HCEC 1CT (cell line): ENCODE data around the gene GRID2.
"Not testable (repeated sequence)": the region's sequence is repeated elsewhere in the genome, so short reads cannot be mapped to it uniquely, and the experiment has no call there.

Experiments
- DNase-seq: peaks from one replicate; pipeline ENCODE4 v3.0.0-alpha.2; 2017

The GRID2 gene

DNA sequence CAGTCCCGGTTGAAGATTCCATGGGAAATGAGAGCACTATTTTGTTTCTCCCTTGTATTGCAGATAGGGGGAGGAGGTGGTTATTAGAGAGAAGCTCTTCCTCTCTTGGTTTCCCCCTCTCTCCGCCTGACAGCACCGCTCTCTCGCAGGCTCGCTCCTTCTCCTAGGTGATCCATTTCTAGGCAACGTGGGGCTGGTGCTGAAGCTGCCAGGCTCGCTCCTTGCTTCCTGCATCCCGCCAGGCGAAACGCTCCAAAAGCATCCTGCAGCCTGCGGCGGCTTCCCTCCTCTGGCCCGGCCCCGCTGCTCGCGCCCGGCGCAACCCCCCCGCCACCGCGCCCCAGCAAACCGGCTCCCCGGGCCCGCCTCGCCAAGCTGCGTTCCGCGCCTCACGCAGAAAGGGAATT is at the start of gene GRID2:
Gene GRID2, plus strand, starts transcription at position 346 of the 407 bp plus-strand sequence.
- no peak for DNase-seq

DNA sequence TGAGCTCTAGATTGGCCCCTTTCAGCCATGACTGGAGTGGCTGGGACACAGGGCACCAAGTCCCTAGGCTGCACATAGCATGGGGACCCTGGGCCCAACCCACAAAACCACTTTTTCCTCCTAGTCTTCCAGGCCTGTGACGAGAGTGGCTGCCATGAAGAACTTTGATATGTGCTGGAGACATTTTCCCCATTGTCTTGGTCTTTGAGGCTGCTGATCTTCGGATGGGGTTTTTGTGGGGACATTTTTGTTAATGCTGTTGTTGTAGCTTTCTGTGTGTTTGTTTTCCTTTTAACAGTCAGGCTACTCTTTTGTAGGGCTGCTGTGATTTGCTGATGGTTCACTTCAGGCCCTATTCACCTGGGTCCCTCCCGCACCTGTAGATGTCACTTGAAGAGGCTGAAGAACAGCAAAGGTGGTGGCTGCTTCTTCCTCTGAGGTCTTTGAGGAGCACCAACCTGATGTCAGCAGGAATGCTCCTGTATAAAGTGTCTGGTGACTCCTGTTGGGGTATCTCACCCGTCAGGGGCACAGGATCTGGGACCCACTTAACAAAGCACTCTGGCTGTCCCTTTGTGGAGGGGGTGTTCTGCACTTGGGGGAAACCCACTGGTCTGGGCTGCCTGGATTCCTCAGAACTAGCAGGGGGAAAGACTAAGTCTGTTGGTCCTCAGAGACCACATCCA is 49.6 kb upstream of the GRID2 start:
- no peak for DNase-seq

DNA sequence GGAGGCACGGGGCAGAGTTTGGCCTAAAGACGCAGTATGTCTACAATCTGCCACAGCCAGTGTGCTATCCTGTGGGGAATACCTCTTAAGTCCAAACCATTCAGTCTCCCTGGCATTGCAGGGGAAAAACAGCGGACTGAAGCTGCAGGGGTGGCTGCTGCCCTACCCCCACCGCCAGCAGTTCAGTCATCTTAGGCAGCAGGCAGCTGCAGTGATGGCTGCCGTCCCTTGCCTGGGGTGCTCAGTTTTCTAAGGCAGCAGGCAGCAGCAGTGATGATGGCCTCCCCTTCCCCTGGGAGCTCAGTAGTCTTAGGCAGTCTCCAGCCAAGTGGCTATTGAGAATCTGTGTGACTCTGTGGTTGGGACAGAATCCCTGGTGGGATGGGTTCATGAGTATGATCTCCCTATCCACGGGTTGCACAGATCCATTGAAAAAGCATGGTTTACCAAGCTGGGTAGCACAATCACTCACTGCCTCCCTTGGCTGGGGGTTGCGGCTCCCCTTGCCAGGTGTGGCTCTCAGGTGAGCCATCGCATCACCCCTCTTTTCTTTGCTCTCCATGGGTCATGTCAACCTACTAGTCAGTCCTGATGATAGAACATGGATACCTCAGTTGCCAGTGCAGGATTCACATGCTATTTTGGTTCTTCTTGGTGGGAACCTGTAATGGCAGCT is 48.9 kb upstream of the GRID2 start:
- DNase-seq, result no peak

DNA sequence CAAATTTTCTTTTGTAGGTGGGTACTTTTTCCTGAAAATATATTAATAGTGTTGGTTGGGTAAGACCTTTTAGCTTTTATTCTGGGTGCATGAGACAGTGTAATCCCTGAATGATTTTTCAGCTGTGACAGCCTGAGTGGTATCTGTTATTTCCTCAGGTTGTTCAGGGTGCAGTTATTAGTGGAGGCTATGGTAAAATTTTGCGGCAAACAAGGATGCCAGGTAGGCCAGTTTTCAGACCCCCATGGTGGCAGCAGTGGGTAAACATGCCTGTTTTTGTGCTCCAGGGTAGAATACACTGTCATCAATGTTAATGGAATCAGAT is 47.9 kb upstream of the GRID2 start:
- no peak for DNase-seq

DNA sequence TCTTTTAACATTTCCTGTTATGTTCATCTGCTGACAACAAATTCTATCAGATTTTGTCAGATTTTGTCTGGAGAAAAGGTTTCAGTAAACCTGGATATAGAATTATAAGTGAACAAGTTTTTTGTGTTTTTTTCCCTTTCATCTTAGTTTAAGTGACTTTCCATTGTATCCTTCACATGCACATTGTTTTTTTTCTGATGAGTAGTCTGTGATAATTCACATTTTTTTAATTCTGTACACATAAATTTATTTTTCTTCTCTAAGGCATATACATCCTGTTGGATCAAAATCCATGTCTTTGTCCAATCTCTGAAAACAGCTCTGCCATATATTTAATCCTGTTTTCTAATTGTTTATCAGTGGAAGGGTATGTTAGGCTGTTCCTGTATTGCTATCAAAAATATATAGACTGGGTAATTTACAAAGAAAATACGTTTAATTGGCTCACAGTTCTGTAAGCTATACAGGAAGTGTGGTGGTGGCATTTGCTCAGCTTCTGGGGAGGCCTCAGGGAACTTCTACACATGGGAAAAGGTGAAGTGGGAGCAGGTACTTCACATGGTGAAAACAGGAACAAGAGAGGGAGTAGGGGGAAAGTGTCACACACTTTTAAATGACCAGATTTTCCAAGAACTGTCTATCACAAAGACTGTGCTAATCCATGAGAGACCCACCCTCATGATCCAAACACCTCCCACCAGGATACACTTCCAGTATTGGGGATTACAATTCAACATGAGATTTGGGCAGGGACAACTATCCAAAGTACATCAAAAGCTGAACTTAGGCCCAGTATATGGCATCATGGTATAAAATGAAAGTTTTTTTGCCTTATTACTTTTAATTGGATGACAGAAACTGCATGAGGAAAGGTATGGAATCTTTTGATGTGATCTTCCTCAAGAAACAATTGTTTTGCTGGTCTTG is 45.6 kb upstream of the GRID2 start:
- no peak for DNase-seq

DNA sequence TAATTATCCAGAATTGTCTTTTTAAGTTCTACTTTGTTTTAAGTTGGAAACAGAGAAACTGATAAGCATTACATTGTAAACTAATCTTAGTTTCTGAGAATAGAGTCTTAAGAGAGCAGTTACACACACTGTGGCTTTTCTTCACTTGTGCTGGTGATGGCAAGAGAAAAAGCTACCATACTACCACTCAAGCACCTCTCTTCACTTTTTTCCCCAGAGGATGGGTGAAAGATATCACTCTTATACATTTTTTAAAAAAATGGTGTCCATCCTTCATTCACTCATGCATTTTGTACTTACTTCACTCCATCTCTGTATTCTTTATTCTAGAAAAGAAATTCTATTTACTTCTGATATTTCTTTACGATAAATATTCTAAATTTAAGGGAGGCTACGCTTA is 42.5 kb upstream of the GRID2 start:
- no peak for DNase-seq

DNA sequence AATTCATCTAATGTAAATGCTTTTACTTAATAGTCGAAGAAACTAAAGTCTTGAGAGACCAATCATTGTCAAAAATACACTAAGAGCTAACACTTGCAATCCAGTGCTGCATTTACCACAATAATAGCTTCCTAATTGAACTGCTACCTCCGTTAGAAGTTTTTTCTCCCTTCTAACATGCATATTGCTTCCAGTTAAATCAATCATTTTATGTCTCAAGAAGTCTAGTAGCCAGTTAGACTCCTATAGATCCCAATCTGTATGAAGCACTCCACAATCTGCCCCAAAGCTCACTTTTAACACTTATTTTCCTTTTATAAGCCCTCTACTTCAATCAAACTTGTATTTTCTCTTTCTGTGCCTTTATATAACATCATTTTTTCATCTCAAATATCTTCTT is 41.4 kb upstream of the GRID2 start:
- DNase-seq, result no peak

DNA sequence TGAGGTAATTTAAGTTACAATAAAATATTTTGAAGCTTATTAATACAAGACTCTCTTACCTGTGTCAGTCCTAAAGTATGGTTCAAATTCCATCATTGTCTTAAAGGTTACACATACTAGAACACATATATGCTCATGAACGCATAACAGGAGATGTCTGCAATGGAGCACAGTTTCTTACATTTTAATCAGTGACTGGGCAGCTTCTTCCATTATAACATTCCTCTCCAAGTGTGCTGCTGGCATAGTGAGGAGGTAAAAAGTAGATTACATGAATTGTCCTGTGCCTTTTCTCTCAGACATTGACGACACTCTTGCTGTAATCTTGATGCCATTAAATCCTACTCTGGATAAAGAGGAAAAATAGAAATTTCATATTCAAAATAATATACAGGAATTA is 40.8 kb upstream of the GRID2 start:
- DNase-seq, result no peak

DNA sequence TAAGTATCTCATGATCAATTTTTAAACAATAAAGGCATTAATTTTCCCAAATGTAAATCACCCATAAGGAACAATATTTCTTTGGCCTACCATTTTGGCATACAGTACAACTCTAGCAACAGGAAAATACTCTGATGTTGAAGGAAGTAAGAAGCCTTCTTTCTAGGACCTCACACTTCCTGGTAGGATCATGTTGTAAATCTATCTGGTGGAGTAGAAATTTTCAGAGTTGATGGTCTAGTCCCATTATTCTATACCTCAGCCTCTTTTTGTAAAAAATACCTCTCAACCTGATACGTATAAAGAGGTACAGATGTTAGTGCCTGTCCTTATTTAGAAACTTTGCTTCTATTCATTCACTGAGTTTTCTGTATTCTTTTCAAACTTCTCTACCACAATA is 40.2 kb upstream of the GRID2 start:
- no peak for DNase-seq

DNA sequence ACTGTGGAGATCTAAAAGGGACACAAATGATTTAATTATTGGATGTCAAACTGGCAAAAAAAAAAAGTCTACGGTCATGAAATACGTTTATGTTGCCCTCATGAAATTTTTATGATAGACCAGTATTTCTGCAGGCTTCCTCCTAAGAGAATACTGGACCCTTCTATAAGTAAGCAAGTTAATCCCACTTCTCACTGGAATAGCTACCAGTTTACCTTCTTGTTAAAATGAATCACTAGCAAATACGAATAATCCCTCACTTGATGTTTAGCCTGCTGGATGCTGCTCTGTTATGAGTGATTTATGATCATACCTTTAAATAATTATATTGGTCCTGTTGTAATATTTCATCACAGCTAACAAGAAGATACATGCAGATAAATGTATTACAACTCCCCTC is 39.6 kb upstream of the GRID2 start:
- DNase-seq, result no peak

DNA sequence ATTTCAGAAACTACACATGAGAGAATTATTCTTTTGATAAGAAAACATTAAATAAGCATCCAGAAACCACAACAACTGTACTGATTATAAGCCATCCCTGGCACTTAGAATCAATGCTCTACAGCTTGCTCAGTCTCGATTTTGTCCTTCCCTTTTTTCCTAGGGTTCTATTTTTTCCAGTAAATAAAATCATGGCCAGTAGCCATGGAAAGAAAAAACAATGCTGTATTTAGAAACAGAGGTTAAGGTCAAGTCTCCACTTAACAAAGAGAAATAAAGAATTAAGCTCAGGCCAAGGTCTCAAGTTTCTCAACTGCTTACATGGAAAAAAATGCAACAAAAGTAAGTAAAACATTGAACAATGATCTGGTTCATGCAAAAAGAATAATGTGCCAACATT is 38.7 kb upstream of the GRID2 start:
- no peak for DNase-seq

DNA sequence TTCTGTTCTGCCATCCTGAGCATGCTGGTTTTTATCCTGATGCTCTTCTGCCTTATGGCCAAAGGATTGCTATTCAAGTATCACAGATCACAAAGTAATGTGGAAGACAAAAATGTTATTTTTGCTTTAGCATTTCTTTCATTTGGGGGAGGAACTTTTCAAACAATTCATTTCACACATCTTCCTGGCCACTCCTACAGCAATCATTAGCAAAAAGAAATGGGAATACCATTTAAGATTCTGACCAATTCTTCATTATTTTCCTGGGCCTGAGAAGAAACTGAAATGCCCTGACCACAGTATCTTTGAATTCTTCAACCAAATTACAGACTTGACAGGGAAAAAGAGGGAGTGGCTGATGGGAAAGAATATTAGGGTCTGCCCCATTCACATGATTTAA is 38.0 kb upstream of the GRID2 start:
- DNase-seq, result no peak

DNA sequence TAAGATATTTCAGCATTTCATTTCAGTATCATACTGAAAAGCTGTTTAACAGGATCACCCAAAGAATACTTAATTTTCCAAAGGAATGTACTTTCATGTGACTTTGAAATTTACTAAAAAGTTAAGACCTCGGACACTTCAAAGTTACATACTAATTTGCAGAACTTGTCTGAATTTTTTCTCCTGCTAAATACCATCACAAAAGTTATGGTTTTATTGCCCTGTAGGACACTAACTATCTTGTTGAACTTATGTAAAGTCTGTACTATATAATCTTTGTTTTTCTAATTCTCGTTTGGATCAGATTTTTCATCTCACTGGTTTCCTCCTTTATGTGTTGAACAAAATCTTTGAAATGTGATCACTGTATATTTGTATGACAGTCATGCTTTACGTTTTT is 37.2 kb upstream of the GRID2 start:
- DNase-seq, result no peak

DNA sequence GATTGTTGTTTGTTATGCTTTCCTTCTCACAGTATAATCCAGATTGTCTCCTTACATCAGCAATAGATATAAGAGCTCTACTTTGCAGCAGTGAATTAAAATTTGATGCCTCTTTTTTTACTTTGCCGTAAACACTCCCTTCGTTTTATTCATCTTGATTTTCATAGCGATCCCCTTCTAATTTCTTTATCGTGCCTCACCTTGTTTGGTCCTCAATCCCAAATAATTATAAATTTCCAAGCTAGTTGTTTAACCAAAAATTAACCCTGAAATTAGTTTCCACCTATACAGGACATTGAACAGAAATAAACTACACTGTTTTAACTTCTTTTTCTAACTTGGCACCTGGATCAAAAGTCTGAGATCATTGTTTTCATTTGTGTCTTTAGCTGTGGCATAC is 35.1 kb upstream of the GRID2 start:
- DNase-seq, result no peak

DNA sequence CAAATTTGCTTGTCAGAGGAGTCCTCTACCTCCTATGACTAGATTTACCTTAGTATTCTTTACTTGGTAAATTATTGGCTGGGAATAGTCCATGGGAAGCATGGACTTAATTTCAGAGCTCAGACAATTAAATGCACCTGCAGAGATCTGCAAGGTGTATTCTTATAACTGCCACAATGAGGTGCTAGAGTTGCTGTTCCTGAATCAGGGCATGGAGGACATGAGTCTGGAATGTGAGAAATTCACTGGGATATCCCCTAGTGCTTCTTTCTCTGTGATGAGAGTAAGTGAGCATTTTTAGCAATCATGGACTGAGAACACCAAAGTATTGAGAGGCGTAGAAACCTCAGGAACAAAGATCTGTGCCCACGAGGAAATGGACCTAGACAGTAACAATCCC is 32.9 kb upstream of the GRID2 start:
- DNase-seq, result peak; percentile 1

DNA sequence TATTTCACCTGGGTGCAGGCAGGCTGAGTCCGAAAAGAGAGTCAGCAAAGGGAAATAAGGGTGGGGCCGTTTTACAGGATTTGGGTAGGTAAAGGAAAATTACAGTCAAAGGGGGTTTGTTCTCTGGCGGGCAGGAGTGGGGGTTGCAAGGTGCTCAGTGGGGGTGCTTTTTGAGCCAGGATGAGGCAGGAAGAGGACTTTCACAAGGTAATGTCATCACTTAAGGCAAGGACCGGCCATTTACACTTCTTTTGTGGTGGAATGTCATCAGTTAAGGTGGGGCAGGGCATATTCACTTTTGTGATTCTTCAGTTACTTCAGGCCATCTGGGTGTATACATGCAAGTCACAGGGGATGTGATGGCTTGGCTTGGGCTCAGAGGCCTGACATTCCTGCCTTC is 32.2 kb upstream of the GRID2 start:
- not testable (repeated sequence) for DNase-seq

DNA sequence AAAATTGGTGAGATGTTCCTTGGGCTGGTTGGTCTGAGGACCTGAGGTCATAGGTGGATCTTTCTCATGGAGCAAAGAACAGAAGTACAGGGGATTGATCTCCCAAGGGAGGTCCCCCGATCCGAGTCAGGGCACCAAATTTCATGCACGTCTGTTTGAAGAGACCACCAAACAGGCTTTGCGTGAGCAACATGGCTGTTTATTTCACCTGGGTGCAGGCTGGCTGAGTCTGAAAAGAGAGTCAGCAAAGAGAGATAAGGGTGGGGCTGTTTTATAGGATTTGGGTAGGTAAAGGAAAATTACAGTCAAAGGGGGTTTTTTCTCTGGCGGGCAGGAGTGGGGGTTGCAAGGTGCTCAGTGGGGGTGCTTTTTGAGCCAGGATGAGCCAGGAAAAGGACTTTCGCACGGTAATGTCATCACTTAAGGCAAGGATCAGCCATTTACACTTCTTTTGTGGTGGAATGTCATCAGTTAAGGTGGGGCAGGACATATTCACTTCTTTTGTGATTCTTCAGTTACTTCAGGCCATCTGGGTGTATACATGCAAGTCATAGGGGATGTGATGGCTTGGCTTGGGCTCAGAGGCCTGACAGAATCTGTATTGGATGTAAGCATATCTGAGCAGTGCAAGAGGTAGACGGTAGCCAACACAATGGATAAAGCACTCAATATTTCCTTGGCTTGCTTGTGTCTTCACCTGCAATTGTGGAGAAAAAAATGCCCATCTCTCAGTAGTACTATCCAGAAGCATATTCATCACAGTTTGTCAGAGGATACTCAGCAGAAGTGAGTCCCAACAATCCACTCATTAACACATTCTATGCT is 26.5 kb upstream of the GRID2 start:
- not testable (repeated sequence) for DNase-seq

DNA sequence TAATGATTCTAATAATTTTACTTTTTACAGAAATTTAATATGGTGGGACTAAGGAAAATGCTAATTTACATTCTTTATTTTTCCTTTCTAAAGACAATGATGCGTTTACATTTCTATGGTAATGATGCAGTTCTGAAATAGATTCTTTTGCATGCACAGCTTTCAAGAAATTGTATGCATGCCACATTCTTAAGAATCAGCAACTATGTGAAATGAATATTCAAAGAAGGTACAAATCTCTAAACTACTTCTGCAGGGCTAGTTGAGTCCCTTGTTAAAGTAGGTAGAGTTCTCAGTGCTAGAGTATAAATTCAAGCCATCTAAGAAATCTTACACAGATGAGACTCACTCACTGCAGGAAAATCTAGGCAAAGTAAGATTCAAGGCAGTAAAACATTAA is 24.5 kb upstream of the GRID2 start:
- no peak for DNase-seq

DNA sequence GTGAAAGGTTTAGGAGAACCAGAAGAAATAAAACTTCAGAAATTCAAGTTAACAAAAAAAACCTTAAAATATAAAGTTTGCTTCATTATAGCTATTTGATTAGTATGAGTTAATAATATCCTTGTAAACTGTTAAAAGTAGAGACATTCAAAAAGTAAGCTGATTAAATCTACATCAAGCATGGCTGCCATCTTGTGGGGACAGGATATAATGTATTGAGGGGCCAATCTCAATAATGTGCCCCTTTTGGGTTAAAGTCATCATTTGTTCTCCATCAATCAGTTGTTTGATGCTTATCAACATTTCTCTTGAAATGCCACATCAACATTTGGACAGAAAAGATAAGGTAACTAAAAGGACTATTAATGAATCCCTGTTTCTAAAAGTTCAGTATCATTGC is 4.6 kb upstream of the GRID2 start:
- DNase-seq, result no peak

DNA sequence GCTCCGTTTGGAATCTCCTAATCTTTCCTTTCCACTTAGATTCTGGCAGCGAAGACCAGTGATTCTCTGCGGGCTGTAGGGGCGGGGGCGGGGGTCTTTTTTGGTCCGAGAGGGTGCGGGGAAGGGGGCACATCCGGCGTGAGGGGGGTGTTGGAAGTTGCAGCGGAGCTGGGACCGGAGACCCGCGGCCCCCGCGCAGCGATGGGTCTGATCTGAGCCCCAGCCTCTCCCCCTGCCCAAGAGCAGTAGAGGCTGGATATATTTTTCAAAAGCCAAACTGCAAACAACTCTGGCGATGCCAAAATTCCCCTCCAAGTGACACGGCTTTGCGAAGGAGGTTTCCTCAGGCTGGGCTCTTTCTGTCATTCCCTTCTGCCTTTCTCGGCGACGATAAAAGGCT is 355 bp downstream of the GRID2 start:
- DNase-seq, result no peak

DNA sequence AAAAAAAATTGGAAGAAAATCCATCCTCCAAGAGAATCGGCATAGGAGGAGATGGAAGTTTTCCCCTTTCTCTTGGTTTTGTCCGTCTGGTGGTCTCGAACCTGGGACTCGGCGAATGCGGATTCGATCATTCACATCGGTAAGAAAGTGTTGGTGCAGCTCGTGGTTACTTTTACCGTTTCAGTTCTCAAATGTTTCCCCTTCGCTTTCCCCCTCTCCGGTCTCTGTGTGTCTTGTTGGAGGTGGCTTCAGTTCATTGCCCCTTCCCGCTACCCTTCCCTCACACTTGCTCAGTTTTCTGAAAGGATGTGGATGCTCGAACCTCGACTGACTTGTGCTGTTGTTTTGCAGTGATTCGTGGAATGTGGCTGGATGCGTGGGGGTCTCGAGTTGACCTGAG is 840 bp downstream of the GRID2 start:
- no peak for DNase-seq

DNA sequence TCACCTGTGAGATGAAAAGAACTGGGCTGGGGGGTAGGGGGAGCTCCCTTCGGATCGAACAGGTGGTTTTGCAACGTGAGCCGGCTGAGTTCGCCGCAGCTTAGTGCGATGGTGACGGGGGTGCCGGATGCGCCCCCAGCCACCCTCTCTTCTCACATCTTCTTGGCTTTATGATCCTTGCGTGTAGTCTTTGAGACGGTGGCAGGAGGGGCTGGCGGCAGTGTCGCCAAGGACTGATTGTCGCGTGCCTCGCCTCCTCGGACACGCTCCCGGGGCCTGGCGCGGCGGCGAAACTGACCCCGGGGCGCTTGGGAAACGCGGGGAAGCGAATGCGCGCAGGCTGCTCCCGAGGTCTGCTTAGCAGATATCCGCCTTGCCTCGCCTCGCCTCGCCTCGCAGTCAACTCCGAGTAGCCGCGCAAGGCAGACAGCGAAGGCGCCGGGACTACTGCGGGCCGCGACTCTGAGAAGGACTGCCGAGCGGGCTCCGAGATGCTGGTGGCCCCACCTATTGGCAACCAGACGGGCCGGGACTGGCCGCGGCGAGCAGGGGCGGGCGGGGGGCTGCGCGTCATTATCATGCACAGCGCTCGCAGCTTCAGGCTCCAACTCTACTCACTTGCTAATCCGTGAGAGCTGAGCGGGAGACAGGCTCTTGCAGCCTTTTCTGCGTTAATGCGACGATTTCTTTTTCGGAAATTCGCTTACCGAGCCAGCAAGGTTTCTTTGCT is 1.5 kb downstream of the GRID2 start:
- DNase-seq, result peak; percentile 42
